Upper lobe of right lung (tissue), 1 donor: ENCODE measurements around the gene GNG5. TPM values are rescaled to one million over a fixed set of nuclear protein-coding genes. Genes with fewer than 3 reads are reported as not detected.
"Not testable (repeated sequence)": the region's sequence is repeated elsewhere in the genome, so short reads cannot be mapped to it uniquely, and the experiment has no call there.

Source experiments
- ATAC-seq: fragments of 200-7000 bp; cut with Tn5 transposase; one replicate; pipeline ENCODE4 v1.9.1; 2020; ENCODE audit warnings: mild to moderate bottlenecking, moderate library complexity
- DNase-seq: peaks from one replicate; pipeline ENCODE4 v3.0.0-alpha.2; 2020
- H3K27ac ChIP-seq: fragments of 200-600 bp; one replicate; pipeline ENCODE4 v1.8.0; 2022
- H3K27me3 ChIP-seq: fragments of 200-600 bp; one replicate; pipeline ENCODE4 v1.8.0; 2022; ENCODE audit warnings: mild to moderate bottlenecking
- H3K36me3 ChIP-seq: fragments of 200-600 bp; one replicate; pipeline ENCODE4 v1.8.0; 2022
- H3K4me1 ChIP-seq: fragments of 200-600 bp; one replicate; pipeline ENCODE4 v1.8.0; 2022
- H3K4me3 ChIP-seq: fragments of 200-600 bp; one replicate; pipeline ENCODE4 v1.8.0; 2022; ENCODE audit warnings: mild to moderate bottlenecking
- H3K9me3 ChIP-seq: fragments of 200-600 bp; one replicate; pipeline ENCODE4 v1.8.0; 2022
- CTCF ChIP-seq: fragments of 200-600 bp; IDR thresholded peaks from one replicate; pipeline ENCODE4 v1.8.0; 2022; ENCODE audit warnings: antibody characterized with exemption
- intact Hi-C: fragments of 100-400 bp; cut with DNase I; formaldehyde crosslinking; loops from one replicate; pipeline ENCODE4 v1.11.0; 2022
- total RNA-seq: library from RNA; stranded (reverse); fragmentation: NEBNext Ultra II Directional; extraction: Animal tissue kit (Norgen Biotek cat#: 25700); gene quantifications from one replicate; pipeline ENCODE4 v1.2.1, GENCODE V29; 2021
- donor health status: DM: no; HTN: yes; CAD: no; lungs with severe emphysema.

The GNG5 gene
- total RNA-seq, 1 donor from 2014 or later = 133 TPM

GRCh38 chr1:84508510-84508909 lies 2.1 kb upstream of the GNG5 start:
- peaks cover 13% of the 10 kb centered on the region for H3K4me1 ChIP-seq
- DNase-seq (no peak), ATAC-seq (no peak)
- intact Hi-C loops = loop anchor here (10.0 kb wide), 1 partner anchor 56 kb away; no protein-coding TSS in a partner anchor
- no peaks in the 10 kb centered on the region for H3K36me3 ChIP-seq
- H3K27me3 ChIP-seq = no peaks in the 10 kb centered on the region
- H3K4me3 ChIP-seq = no peak overlapping the region
- TF ChIP-seq CTCF = no peak
- no peaks in the 10 kb centered on the region for H3K9me3 ChIP-seq
- no peak overlapping the region for H3K27ac ChIP-seq

GRCh38 chr1:84507887-84508286 lies 1.5 kb upstream of the GNG5 start:
- intact Hi-C loops = loop anchor here (10.0 kb wide), 1 partner anchor 57 kb away; no protein-coding TSS in a partner anchor
- H3K4me3 ChIP-seq, H3K9me3 ChIP-seq, H3K27me3 ChIP-seq, H3K27ac ChIP-seq, ATAC-seq, H3K36me3 ChIP-seq, DNase-seq: not testable (repeated sequence)
- peaks cover 19% of the 10 kb centered on the region for H3K4me1 ChIP-seq

DNA sequence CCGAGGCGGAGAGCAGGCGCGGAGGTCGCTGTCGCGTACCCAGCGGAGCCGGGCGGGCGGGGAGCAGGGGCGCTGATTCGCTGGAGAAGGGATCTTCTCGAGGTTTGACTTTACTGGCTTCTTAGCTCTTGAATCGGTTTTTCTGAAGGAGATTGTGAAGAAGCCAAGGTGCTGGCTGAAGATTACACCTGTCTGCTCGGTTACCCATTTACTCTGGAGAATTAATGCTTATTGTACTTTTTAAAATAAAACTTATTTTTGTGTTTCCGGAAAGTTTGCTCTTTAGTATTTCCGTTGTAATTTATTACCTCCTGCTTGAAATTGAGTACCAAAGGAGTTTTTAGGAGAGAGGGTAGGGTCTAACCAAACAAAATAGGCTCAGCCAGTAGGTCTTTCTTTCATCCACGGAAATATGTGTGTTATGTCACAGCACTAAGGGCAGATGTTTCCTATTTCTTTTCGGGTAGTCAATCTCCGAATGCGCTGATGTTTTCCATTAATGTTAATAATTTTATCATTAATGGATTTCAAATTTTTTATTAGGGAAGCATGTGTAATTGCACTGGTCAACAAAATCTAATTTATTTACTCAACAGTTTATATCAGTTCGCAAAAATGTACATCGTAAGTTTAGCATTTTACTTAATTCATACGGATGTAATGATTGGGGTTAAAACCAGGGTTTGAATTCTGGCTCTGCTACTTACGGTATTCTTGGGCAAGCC lies 510 bp upstream of the GNG5 start:
- TF ChIP-seq CTCF = no peak
- intact Hi-C loops = loop anchor here (10.0 kb wide), 1 partner anchor 58 kb away; no protein-coding TSS in a partner anchor
- H3K9me3 ChIP-seq = no peaks in the 10 kb centered on the region
- peak overlapping the region; percentile 79 for H3K4me3 ChIP-seq
- ATAC-seq (no peak), DNase-seq (no peak)
- H3K27me3 ChIP-seq = no peaks in the 10 kb centered on the region
- H3K36me3 ChIP-seq = no peaks in the 10 kb centered on the region
- H3K4me1 ChIP-seq = peaks cover 28% of the 10 kb centered on the region
- peak overlapping the region; percentile 97 for H3K27ac ChIP-seq

DNA sequence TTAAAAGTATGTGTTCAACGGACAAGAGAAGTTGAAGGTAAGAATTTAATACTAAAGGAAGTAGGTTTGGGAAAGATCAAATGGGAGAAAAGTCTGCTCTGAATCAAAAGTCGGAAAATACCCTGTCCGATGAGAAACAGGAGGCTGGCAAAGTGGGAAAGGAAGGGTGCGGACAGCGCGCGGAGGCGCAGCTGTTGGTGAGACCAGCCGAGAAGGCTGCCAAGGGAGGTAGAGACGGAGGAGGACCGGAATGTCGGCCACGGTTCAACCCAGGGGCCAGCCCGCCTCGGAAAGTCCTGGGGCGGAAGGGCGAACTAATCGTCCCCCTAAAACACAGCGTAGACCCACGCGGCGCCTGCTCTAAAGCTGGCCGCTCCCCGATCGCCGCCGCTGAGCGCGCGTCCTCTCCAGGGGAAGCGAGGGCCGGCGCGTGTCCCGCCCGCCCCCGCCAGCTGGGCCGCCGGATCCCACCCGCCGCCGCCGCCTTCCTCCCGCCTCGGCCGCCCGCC lies 834 bp downstream of the GNG5 start:
- DNase-seq = no peak
- no peak for TF ChIP-seq CTCF
- Histone ChIP-seq H3K36me3 (peaks cover 10% of the 10 kb centered on the region), H3K9me3 (no peaks in the 10 kb centered on the region), H3K4me3 (peak overlapping the region; percentile 79), H3K4me1 (peaks cover 38% of the 10 kb centered on the region), H3K27me3 (no peaks in the 10 kb centered on the region), H3K27ac (peak overlapping the region; percentile 97)
- intact Hi-C loops = loop anchor here (10.0 kb wide), 1 partner anchor 59 kb away; no protein-coding TSS in a partner anchor
- ATAC-seq = peak; percentile 77

DNA sequence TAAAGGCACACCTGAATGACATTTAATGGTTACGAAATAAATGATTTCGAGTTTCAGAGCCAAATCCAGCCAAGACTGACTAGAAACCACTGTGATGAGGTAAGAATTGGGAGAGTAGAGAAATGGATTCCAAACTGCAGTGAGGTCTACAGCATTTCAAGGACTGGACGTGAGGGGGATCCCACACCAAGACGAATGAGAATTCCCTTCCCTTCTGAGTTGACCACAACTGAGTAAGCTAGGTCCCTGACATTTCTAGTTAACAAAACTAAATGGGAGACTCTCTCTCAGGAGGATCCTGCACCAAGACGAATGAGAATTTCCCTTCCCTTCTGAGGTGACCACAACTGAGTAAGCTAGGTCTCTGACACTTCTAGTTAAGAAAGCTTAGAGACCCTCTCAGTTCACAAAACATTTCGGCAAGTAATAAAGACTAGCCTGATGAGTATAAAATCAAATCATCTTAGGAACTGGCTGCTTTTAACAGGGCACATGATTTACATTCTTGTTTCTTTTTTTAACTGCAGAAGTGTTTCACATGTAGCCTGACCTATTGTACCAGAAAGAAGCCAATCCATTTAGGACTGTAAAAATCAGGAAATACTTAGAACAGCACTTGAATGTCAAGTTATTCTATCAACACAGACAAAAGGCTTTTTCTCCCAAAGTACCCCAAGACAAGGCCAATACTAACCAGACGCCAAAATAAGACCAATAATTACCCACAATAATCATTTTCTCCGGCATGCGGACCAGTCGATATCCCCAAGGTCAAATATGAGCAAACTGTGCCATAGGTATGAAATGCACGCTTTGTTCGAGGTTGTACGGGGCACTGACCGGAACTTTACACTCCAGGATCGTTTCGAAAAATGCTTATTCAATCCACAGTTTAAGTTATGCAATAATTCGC lies 1.5 kb downstream of the GNG5 start:
- Histone ChIP-seq H3K4me1 (peaks cover 41% of the 10 kb centered on the region), H3K9me3 (no peaks in the 10 kb centered on the region), H3K27me3 (no peaks in the 10 kb centered on the region), H3K27ac (peak overlapping the region; percentile 97), H3K4me3 (peak overlapping the region; percentile 79), H3K36me3 (peaks cover 17% of the 10 kb centered on the region)
- no peak for TF ChIP-seq CTCF
- ATAC-seq (no peak), DNase-seq (no peak)
- intact Hi-C loops = loop anchor here (10.0 kb wide), 1 partner anchor 60 kb away; no protein-coding TSS in a partner anchor
